HepG2 (cell line): ENCODE data around the gene USF2. TPM values are rescaled to one million over a fixed set of nuclear protein-coding genes. Genes with fewer than 3 reads are reported as not detected.

Experiments
- ATAC-seq: fragments of 200-7000 bp; cut with Tn5 transposase; 3 replicates; pipeline ENCODE4 v1.9.1; 2020; ENCODE audit warnings: mild to moderate bottlenecking, moderate library complexity
- BruUV-seq: library from RNA; stranded (reverse); fragments of 400-500 nt; replicated peaks from 2 replicates; lab custom pipeline; 2021; lab: Mats Ljungman, UMichigan
- CTCF ChIA-PET: fragments of 300-600 bp; formaldehyde crosslinking; extraction: SDS; loops from one replicate; lab custom pipeline; 2021; ENCODE audit warnings: low total read pairs, inconsistent platforms, low intra/inter-chr PET ratio; lab: Yijun Ruan, JAX
- POLR2A ChIA-PET: fragments of 350-600 bp; sonication (Branson Sonifier 250); formaldehyde crosslinking; loops from one replicate; lab custom pipeline; 2020; ENCODE audit warnings: antibody characterized with exemption, inconsistent platforms; lab: Yijun Ruan, JAX
- DNase-seq: peaks from one replicate; pipeline ENCODE4 v3.0.0-alpha.2; 2015; ENCODE audit warnings: low spot score
- FAIRE-seq: peaks from 3 replicates; lab custom pipeline; 2011; peaks lifted over from hg19 to GRCh38; lab: Jason Lieb, UNC
- H2AFZ ChIP-seq: one replicate; pipeline ENCODE4 v1.6.1; 2011; ENCODE audit warnings: low read length, inconsistent platforms
- H3K27ac ChIP-seq: fragments of 300-600 bp; 3 replicates; pipeline ENCODE4 v1.8.0; 2011; ENCODE audit warnings: mixed run types, mild to moderate bottlenecking, mixed read lengths, low read length, inconsistent platforms; ENCODE audit not compliant: insufficient read depth; ENCODE audit errors: extremely low read length
- H3K27me3 ChIP-seq, 2 experiments: fragments of 200-600 bp in 1 of 2; 2 replicates in 1 of 2; 3 replicates in 1 of 2; pipeline versions ENCODE4 v1.6.0 to v1.8.0; 2011; ENCODE audit warnings: low read length in 2 of 2, mild to moderate bottlenecking in 2 of 2, moderate library complexity in 2 of 2, inconsistent platforms in 1 of 2; ENCODE audit not compliant: insufficient read depth in 2 of 2, control insufficient read depth in 1 of 2
- H3K36me3 ChIP-seq, 2 experiments: fragments of 200-600 bp in 1 of 2; replicated peaks in 1 of 2; 2 replicates in 1 of 2; 3 replicates in 1 of 2; pipeline versions ENCODE4 v1.5.1 to v1.8.0; 2011; ENCODE audit warnings: low read length in 2 of 2, inconsistent platforms in 1 of 2; ENCODE audit not compliant: insufficient read depth in 2 of 2, control insufficient read depth in 1 of 2
- H3K4me1 ChIP-seq: 2 replicates; pipeline ENCODE4 v1.5.1; 2012; ENCODE audit warnings: low read length, inconsistent platforms; ENCODE audit not compliant: insufficient read depth
- H3K4me2 ChIP-seq: 2 replicates; pipeline ENCODE4 v1.6.0; 2011; ENCODE audit warnings: low read depth, low read length, inconsistent platforms
- H3K4me3 ChIP-seq, 3 experiments: fragments of 200-600 bp in 1 of 3; sonication (generic), shearing (Covaris generic) in 1 of 3; replicated peaks in 1 of 3; 2 replicates each; pipeline ENCODE4 v1.5.1; 2011 to 2016; ENCODE audit warnings: low read length in 3 of 3, inconsistent platforms in 2 of 3, low read depth in 2 of 3, mild to moderate bottlenecking in 2 of 3, control low read depth in 1 of 3, mixed read lengths in 1 of 3; ENCODE audit not compliant: insufficient read depth in 1 of 3
- H3K79me2 ChIP-seq: one replicate; pipeline ENCODE4 v1.6.1; 2011; ENCODE audit warnings: low read length, inconsistent platforms; ENCODE audit not compliant: insufficient read depth
- H3K9ac ChIP-seq: 2 replicates; pipeline ENCODE4 v1.6.0; 2011; ENCODE audit warnings: mild to moderate bottlenecking, low read depth, low read length, inconsistent platforms; ENCODE audit not compliant: insufficient read depth
- H3K9me3 ChIP-seq: 2 replicates; pipeline ENCODE4 v1.5.1; 2012; ENCODE audit warnings: mild to moderate bottlenecking, low read length
- H4K20me1 ChIP-seq: 2 replicates; pipeline ENCODE4 v1.6.0; 2011; ENCODE audit warnings: inconsistent platforms, mild to moderate bottlenecking, low read length, moderate library complexity; ENCODE audit not compliant: insufficient read depth
- AGO2 ChIP-seq: fragments of 200-400 bp; formaldehyde crosslinking; optimal IDR thresholded peaks from 2 replicates; pipeline ENCODE3; 2017; ENCODE audit warnings: mild to moderate bottlenecking, low read depth, low read length, moderate library complexity
- ATAD3A ChIP-seq: sonication (generic); formaldehyde crosslinking; IDR thresholded peaks from 2 replicates; pipeline ENCODE4 v1.4.0; 2020; ENCODE audit warnings: missing genetic modification reagents
- HNF4A ChIP-seq: sonication (generic); formaldehyde crosslinking; IDR thresholded peaks from 2 replicates; pipeline ENCODE4 v1.4.0; 2020; ENCODE audit warnings: missing genetic modification reagents
- MTF1 ChIP-seq: sonication (generic); formaldehyde crosslinking; IDR thresholded peaks from 2 replicates; pipeline ENCODE4 v1.5.0; 2020; ENCODE audit warnings: missing genetic modification reagents
- ZNF251 ChIP-seq: sonication (generic); formaldehyde crosslinking; IDR thresholded peaks from 2 replicates; pipeline ENCODE4 v1.9.0; 2021; ENCODE audit warnings: mild to moderate bottlenecking, missing genetic modification reagents
- ZNF354B ChIP-seq: sonication (generic); formaldehyde crosslinking; IDR thresholded peaks from 2 replicates; pipeline ENCODE4 v1.8.0; 2022; ENCODE audit warnings: mild to moderate bottlenecking, missing genetic modification reagents
- ZNF678 ChIP-seq: sonication (generic); formaldehyde crosslinking; IDR thresholded peaks from 2 replicates; pipeline ENCODE4 v1.4.0; 2020; ENCODE audit warnings: mild to moderate bottlenecking, missing genetic modification reagents
- ZNF780A ChIP-seq: sonication (generic); formaldehyde crosslinking; IDR thresholded peaks from 2 replicates; pipeline ENCODE4 v1.8.0; 2022; ENCODE audit warnings: mild to moderate bottlenecking, missing genetic modification reagents, moderate library complexity
- WGBS: methylation state at CpG from one replicate; pipeline ENCODE4 v1.1.6; 2017; ENCODE audit warnings: low lambda C conversion rate; 5-methylcytosine and 5-hydroxymethylcytosine counted together
- in situ Hi-C: cut with HindIII; loops from 2 replicates; pipeline ENCODE4 v1.10.0; 2017; ENCODE audit warnings: low pct_unique_long_range_greater_than_20kb; ENCODE audit not compliant: extremely low pct_ligation_motif_present
- intact Hi-C: fragments of 100-400 bp; cut with micrococcal nuclease; formaldehyde crosslinking; loops from one replicate; pipeline ENCODE4 v1.10.0; 2022; ENCODE audit not compliant: unreplicated experiment
- polyA plus RNA-seq, 8 experiments: library from polyadenylated mRNA; depleted of rRNA in 3 of 8; stranded (reverse) in 7 of 8; unstranded in 1 of 8; fragments of >200 nt; fragmentation: Illumina TruSeq in 4 of 8; extraction: Trizol in 4 of 8; gene quantifications; 2 replicates each; pipeline versions ENCODE4 v1.2.1 to v1.2.3, GENCODE V29; 2011 to 2016; ENCODE audit warnings: low read depth in 4 of 8, missing spikeins in 1 of 8, mixed read lengths in 1 of 8; ENCODE audit not compliant: insufficient read depth in 1 of 8
- total RNA-seq, 5 experiments: library from RNA; depleted of rRNA; stranded (reverse); fragments of >200 nt; fragmentation: Illumina TruSeq; extraction: Trizol; gene quantifications; 2 replicates each; pipeline ENCODE4 v1.2.3, GENCODE V29; 2016; ENCODE audit warnings: low read depth in 1 of 5
- TF ChIP-seq, protein P1 (sequence below): sonication (generic); formaldehyde crosslinking; IDR thresholded peaks from 2 replicates; pipeline ENCODE4 v1.4.0; 2020; ENCODE audit warnings: missing genetic modification reagents, borderline replicate concordance
- TF ChIP-seq, protein P2 (sequence below): sonication (generic); formaldehyde crosslinking; conservative IDR thresholded peaks from 2 replicates; pipeline ENCODE4 v1.8.0; 2022; ENCODE audit warnings: low read depth, missing genetic modification reagents
- TF ChIP-seq, protein P3 (sequence below): IDR thresholded peaks from 2 replicates; pipeline ENCODE4 v1.6.1; 2016; ENCODE audit warnings: low read depth, missing genetic modification reagents, missing compliant biosample characterization

USF2 gene
- total and polyA plus RNA-seq, 2 of the 13 experiments (the other 11 are each of a cell fraction or from before 2014, with no cell fraction given), result 54.9 to 106 TPM

DNA sequence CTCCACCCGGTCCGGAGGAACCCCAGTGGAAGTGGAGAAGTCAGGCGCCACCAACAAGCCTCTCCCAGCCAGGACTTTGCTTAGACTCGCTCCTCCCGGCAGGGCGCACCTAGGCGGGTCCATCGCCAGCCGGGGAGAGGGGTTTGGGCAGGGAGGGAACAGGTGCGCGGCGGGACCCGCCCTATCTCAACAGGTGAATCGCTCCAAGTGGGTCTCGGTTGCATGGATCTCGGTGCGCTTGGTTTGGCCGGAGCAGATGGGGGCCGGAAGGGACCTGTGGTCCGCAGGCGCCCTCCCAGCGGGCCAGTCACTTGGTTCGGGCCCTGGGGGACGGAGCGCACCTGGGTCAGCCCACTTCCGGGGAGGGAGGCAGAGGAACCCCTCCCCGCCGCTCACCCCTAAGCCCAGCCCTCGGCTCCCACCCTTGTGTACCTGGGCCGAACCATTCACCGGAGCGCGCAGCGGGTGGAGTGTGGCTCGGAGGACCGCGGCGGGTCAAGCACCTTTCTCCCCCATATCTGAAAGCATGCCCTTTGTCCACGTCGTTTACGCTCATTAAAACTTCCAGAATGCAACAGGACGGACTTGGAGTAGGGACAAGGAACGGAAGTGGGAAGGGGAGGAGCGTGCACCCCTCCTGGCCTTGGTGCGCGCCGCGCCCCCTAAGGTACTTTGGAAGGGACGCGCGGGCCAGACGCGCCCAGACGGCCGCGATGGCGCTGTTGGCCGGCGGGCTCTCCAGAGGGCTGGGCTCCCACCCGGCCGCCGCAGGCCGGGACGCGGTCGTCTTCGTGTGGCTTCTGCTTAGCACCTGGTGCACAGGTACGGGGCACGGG, 20.2 kb upstream of the USF2 start, which contains the start of gene LSR (continued):
- TF ChIP-seq, protein P1, sequence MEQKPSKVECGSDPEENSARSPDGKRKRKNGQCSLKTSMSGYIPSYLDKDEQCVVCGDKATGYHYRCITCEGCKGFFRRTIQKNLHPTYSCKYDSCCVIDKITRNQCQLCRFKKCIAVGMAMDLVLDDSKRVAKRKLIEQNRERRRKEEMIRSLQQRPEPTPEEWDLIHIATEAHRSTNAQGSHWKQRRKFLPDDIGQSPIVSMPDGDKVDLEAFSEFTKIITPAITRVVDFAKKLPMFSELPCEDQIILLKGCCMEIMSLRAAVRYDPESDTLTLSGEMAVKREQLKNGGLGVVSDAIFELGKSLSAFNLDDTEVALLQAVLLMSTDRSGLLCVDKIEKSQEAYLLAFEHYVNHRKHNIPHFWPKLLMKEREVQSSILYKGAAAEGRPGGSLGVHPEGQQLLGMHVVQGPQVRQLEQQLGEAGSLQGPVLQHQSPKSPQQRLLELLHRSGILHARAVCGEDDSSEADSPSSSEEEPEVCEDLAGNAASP, result peak; percentile 41; the same call in 1 of the 2 replicates
- TF ChIP-seq HNF4A (CRISPR knock-in tag) (peak; percentile 37; the same call in 1 of the 2 replicates), ZNF354B (peak; percentile 18; the same call in 1 of the 2 replicates)

DNA sequence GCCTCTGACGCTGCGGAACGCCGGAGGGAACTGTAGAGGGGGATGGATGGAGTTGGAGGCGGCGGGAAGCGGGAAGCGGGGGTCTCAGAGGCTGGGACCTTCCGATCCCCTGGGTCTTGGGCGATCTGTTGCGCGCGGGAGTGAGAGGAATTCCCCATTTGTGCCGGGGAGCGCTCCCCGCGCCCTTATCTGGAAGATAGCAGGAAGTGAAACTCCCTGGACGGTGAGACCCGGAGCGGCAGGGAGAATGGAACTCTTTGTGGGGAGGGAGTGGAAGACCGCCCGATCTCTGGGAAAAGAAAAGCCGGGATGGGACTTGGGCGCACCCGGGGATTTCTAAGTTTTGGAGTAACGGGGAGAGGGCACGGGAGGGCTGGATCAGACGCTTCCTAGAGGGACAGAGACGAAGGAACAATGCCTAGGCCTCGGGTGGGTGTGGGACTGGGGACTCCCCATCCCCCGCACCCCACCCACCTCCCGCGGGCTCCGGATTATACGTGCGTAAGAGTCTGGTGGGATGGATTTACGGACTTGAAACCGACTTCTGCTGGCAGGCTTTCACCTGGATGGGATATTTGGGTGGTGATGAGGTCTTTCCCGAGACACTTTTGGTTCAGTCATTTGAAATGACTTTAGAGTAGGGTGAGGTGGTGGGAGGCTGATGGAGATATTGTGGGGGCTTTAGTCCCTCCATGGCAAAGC, 19.5 kb upstream of the USF2 start:
- ChIA-PET POLR2A (interaction anchor here (0.6 kb wide), 1 partner anchor 12 kb away, joined by 3 read pairs; no protein-coding TSS in a partner anchor), CTCF (interaction anchor here (1.2 kb wide), 1 partner anchor 20 kb away, joined by 3 read pairs; no protein-coding TSS in a partner anchor)
- Histone ChIP-seq H3K4me2 (peak overlapping the region; percentile 83), H3K4me1 (peaks cover 46% of the 10 kb centered on the region), H2AFZ (no peak overlapping the region), H3K4me3 (peak overlapping the region; percentile 74 to 99 (median 92)), H4K20me1 (peaks cover 3% of the 10 kb centered on the region; the same call in 1 of the 2 replicates), H3K9ac (peak overlapping the region; percentile 94), H3K27ac (peak overlapping the region; percentile 98), H3K79me2 (peaks cover 24% of the 10 kb centered on the region), H3K9me3 (no peaks in the 10 kb centered on the region), H3K36me3 (peaks cover 3 to 12% of the 10 kb centered on the region in 2 experiments; a peak in 2 of 5 replicates), H3K27me3 (no peaks in the 10 kb centered on the region; a peak in 1 of 5 replicates)
- FAIRE-seq (no peak), ATAC-seq (no peak), DNase-seq (no peak)
- 1% methylated on average over 23 of the region's 39 CpGs for WGBS
- in situ Hi-C loops, result no loop called here
- intact Hi-C loops, result loop anchor here (10.0 kb wide), 1 partner anchor 246 kb away; the partner anchor contains the start of gene KRTDAP
- no TSS peak for BruUV-seq
- no peak for TF ChIP-seq ATAD3A
- 0 out of 2 replicates have a peak, but pooled peaks have one; percentile 40 for TF ChIP-seq MTF1 (CRISPR knock-in tag)
- TF ChIP-seq, protein P2, sequence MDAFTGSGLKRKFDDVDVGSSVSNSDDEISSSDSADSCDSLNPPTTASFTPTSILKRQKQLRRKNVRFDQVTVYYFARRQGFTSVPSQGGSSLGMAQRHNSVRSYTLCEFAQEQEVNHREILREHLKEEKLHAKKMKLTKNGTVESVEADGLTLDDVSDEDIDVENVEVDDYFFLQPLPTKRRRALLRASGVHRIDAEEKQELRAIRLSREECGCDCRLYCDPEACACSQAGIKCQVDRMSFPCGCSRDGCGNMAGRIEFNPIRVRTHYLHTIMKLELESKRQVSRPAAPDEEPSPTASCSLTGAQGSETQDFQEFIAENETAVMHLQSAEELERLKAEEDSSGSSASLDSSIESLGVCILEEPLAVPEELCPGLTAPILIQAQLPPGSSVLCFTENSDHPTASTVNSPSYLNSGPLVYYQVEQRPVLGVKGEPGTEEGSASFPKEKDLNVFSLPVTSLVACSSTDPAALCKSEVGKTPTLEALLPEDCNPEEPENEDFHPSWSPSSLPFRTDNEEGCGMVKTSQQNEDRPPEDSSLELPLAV, result 0 out of 2 replicates have a peak, but pooled peaks have one; percentile 59
- TF ChIP-seq, protein P3, sequence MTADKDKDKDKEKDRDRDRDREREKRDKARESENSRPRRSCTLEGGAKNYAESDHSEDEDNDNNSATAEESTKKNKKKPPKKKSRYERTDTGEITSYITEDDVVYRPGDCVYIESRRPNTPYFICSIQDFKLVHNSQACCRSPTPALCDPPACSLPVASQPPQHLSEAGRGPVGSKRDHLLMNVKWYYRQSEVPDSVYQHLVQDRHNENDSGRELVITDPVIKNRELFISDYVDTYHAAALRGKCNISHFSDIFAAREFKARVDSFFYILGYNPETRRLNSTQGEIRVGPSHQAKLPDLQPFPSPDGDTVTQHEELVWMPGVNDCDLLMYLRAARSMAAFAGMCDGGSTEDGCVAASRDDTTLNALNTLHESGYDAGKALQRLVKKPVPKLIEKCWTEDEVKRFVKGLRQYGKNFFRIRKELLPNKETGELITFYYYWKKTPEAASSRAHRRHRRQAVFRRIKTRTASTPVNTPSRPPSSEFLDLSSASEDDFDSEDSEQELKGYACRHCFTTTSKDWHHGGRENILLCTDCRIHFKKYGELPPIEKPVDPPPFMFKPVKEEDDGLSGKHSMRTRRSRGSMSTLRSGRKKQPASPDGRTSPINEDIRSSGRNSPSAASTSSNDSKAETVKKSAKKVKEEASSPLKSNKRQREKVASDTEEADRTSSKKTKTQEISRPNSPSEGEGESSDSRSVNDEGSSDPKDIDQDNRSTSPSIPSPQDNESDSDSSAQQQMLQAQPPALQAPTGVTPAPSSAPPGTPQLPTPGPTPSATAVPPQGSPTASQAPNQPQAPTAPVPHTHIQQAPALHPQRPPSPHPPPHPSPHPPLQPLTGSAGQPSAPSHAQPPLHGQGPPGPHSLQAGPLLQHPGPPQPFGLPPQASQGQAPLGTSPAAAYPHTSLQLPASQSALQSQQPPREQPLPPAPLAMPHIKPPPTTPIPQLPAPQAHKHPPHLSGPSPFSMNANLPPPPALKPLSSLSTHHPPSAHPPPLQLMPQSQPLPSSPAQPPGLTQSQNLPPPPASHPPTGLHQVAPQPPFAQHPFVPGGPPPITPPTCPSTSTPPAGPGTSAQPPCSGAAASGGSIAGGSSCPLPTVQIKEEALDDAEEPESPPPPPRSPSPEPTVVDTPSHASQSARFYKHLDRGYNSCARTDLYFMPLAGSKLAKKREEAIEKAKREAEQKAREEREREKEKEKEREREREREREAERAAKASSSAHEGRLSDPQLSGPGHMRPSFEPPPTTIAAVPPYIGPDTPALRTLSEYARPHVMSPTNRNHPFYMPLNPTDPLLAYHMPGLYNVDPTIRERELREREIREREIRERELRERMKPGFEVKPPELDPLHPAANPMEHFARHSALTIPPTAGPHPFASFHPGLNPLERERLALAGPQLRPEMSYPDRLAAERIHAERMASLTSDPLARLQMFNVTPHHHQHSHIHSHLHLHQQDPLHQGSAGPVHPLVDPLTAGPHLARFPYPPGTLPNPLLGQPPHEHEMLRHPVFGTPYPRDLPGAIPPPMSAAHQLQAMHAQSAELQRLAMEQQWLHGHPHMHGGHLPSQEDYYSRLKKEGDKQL (CRISPR knock-in tag), result no peak
- no peak for TF ChIP-seq ZNF678 (CRISPR knock-in tag)
- peak; percentile 2 for TF ChIP-seq AGO2
- 0 out of 2 replicates have a peak, but pooled peaks have one; percentile 4 for TF ChIP-seq ZNF251 (CRISPR knock-in tag)
- 0 out of 2 replicates have a peak, but pooled peaks have one; percentile 25 for TF ChIP-seq ZNF780A
